Endodermal cell (in vitro differentiated cells): ENCODE measurements around the gene KAZALD1. TPM values are rescaled to one million over a fixed set of nuclear protein-coding genes. Genes with fewer than 3 reads are reported as not detected.

Source experiments
- DNase-seq: peaks from one replicate; pipeline ENCODE4 v3.0.0-alpha.2; 2017
- H3K27ac ChIP-seq: 2 replicates; pipeline ENCODE4 v1.5.1; 2013; ENCODE audit warnings: mild to moderate bottlenecking, low read depth, low read length, moderate library complexity
- H3K27me3 ChIP-seq: 2 replicates; pipeline ENCODE4 v1.6.1; 2013; ENCODE audit warnings: mild to moderate bottlenecking, low read length, moderate library complexity; ENCODE audit not compliant: insufficient read depth, control insufficient read depth, poor library complexity, severe bottlenecking
- H3K36me3 ChIP-seq: 2 replicates; pipeline ENCODE4 v1.7.0; 2013; ENCODE audit warnings: mild to moderate bottlenecking, low read length, moderate library complexity; ENCODE audit not compliant: control insufficient read depth, insufficient read depth
- H3K4me1 ChIP-seq: one replicate; pipeline ENCODE4 v1.7.0; 2013; ENCODE audit warnings: low read length; ENCODE audit not compliant: control insufficient read depth, insufficient read depth
- H3K4me3 ChIP-seq: 2 replicates; pipeline ENCODE4 v1.5.1; 2013; ENCODE audit warnings: mild to moderate bottlenecking, low read length, moderate library complexity
- H3K9ac ChIP-seq: 2 replicates; pipeline ENCODE4 v1.6.1; 2013; ENCODE audit warnings: mild to moderate bottlenecking, low read length, moderate library complexity; ENCODE audit not compliant: poor library complexity, severe bottlenecking; ENCODE audit errors: extremely low read depth
- H3K9me3 ChIP-seq: 2 replicates; pipeline ENCODE4 v1.6.1; 2013; ENCODE audit warnings: mild to moderate bottlenecking, low read length, moderate library complexity; ENCODE audit not compliant: control insufficient read depth
- H3K27ac Mint-ChIP-seq: 2 replicates; pipeline ENCODE4 v1.8.0; 2020; ENCODE audit warnings: mixed read lengths
- H3K27me3 Mint-ChIP-seq: 2 replicates; pipeline ENCODE4 v1.8.0; 2021; ENCODE audit warnings: mild to moderate bottlenecking, mixed read lengths; ENCODE audit not compliant: insufficient read depth
- H3K36me3 Mint-ChIP-seq: 2 replicates; pipeline ENCODE4 v1.8.0; 2020; ENCODE audit warnings: low read depth, mixed read lengths
- H3K4me1 Mint-ChIP-seq: 2 replicates; pipeline ENCODE4 v1.8.0; 2020; ENCODE audit warnings: mixed read lengths
- H3K4me3 Mint-ChIP-seq: 2 replicates; pipeline ENCODE4 v1.8.0; 2020; ENCODE audit warnings: mild to moderate bottlenecking, moderate library complexity, mixed read lengths
- H3K9me3 Mint-ChIP-seq: 2 replicates; pipeline ENCODE4 v1.8.0; 2020; ENCODE audit warnings: mild to moderate bottlenecking, mixed read lengths
- CTCF ChIP-seq: fragments of 200-600 bp; sonication (generic); conservative IDR thresholded peaks from 2 replicates; pipeline ENCODE4 v1.5.0; 2021; ENCODE audit warnings: antibody characterized with exemption, mild to moderate bottlenecking
- WGBS, 2 experiments: methylation state at CpG; one replicate each; pipeline versions ENCODE4 v1.1.5 to v1.1.7; 2013; ENCODE audit warnings: missing lambda C conversion rate in 2 of 2, mixed read lengths in 1 of 2; ENCODE audit not compliant: insufficient coverage in 1 of 2, insufficient read length in 1 of 2; 5-methylcytosine and 5-hydroxymethylcytosine counted together
- total RNA-seq, 2 donors: library from RNA; stranded (reverse); fragmentation: NEBNext Ultra II Directional in 1 of 2; extraction: Animal tissue kit (Norgen Biotek cat#: 25700) in 1 of 2; gene quantifications; 2 replicates in 1 of 2; 3 replicates in 1 of 2; pipeline ENCODE4 v1.2.1, GENCODE V29; 2021

The KAZALD1 gene
- total RNA-seq, 2 donors from 2014 or later = 5.2 to 10.0 TPM

- H3K36me3 ChIP-seq = no peaks in the 10 kb centered on the region
- 86 to 89% methylated on average over 14 of the region's 14 CpGs for WGBS, 2 experiments
- Mint-ChIP-seq H3K36me3 (no peaks in the 10 kb centered on the region), H3K27me3 (peaks cover 70% of the 10 kb centered on the region), H3K9me3 (no peaks in the 10 kb centered on the region), H3K27ac (no peak overlapping the region), H3K4me1 (peaks cover 4% of the 10 kb centered on the region), H3K4me3 (no peak overlapping the region)
- H3K4me3 ChIP-seq = no peak overlapping the region
- H3K9ac ChIP-seq = no peak overlapping the region
- H3K4me1 ChIP-seq = no peaks in the 10 kb centered on the region
- H3K27me3 ChIP-seq = peaks cover 77% of the 10 kb centered on the region
- H3K27ac ChIP-seq = no peak overlapping the region
- no peak for TF ChIP-seq CTCF
- DNase-seq = no peak
- H3K9me3 ChIP-seq = no peaks in the 10 kb centered on the region
Measured at GRCh38 chr10:101087965-101088364, 26.2 kb downstream of the KAZALD1 start.

DNA sequence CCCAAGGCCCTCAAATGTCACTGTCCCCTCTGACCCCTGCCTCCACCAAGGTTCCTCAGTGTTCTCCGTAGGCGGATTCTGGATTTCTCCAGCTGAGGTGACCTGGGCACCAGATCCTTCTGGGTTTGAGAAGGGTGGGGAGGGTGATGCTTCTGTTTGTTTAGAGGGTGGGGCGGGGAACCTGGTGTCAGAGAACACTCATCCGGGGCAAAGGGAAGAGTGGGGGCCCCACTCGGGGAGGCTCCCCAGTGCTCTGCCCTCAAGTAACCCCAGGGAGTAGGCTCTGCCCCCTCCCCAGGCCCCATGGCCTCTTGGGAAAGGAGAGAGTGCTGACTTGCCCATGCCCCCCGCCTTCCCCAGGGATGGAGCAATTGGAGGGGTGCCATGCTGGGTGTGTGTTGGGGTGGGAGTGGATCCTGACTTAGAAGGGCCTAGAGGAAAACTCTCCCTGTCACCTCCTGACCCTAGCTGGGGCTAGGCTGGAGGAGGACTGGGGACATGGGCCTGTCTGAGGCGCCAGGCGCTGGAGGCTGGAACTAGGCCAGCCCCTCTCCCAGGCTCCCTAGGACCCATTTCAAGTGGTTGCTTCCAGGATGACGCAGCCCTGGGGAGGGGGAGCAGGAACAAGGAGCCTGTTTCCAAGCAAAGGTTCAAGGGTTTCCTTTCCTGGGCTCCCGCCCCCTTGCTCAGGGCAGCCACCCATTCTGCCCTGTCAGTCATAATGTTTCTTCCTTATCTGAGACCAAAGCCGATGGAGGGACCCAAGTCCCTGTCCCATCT lies 27.9 kb downstream of the KAZALD1 start:
- Mint-ChIP-seq H3K4me1 (peaks cover 5% of the 10 kb centered on the region), H3K4me3 (no peak overlapping the region), H3K27ac (no peak overlapping the region), H3K36me3 (no peaks in the 10 kb centered on the region), H3K27me3 (peaks cover 58% of the 10 kb centered on the region), H3K9me3 (no peaks in the 10 kb centered on the region)
- no peaks in the 10 kb centered on the region for H3K9me3 ChIP-seq
- H3K4me3 ChIP-seq = no peak overlapping the region
- H3K27me3 ChIP-seq = peaks cover 59% of the 10 kb centered on the region
- no peak overlapping the region for H3K27ac ChIP-seq
- 80 to 87% methylated on average over 1 to 11 of the region's 11 CpGs for WGBS, 2 experiments
- no peaks in the 10 kb centered on the region for H3K36me3 ChIP-seq
- no peak overlapping the region for H3K9ac ChIP-seq
- no peak for DNase-seq
- no peak for TF ChIP-seq CTCF
- peaks cover 2% of the 10 kb centered on the region for H3K4me1 ChIP-seq

DNA sequence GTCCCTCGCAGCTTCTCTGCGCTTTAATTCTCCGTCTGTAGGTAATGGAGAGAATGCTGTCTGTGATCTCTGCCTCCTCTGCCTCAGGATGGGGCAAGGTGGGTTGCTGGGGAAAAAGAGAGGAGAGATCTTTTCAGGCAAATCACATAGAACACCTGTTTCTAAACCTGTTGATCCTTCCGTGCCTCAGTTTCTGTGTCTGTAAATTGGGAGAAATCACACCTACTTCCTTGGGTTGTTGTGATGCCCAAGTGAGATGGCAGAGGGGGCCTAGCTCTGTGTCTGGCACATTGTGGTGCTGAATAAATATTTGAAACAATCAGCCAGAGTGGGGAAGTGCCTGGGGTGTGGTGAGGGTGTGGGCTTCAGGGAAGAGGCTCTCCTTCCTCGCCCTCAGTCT lies 28.8 kb downstream of the KAZALD1 start:
- H3K27ac ChIP-seq = no peak overlapping the region
- DNase-seq = no peak
- no peaks in the 10 kb centered on the region for H3K36me3 Mint-ChIP-seq
- H3K9me3 Mint-ChIP-seq = no peaks in the 10 kb centered on the region
- peaks cover 2% of the 10 kb centered on the region for H3K4me1 ChIP-seq
- no peak for TF ChIP-seq CTCF
- WGBS, 2 experiments = 83 to 96% methylated on average over 1 to 4 of the region's 5 CpGs
- H3K4me3 ChIP-seq = no peak overlapping the region
- H3K27me3 ChIP-seq = peaks cover 51% of the 10 kb centered on the region
- no peak overlapping the region for H3K9ac ChIP-seq
- H3K27ac Mint-ChIP-seq = no peak overlapping the region
- no peaks in the 10 kb centered on the region for H3K36me3 ChIP-seq
- H3K4me1 Mint-ChIP-seq = peaks cover 5% of the 10 kb centered on the region
- H3K9me3 ChIP-seq = no peaks in the 10 kb centered on the region
- H3K4me3 Mint-ChIP-seq = no peak overlapping the region
- H3K27me3 Mint-ChIP-seq = peaks cover 50% of the 10 kb centered on the region
